Measurements from ENCODE around the gene CDK6. TPM values are rescaled to one million over a fixed set of nuclear protein-coding genes. Genes with fewer than 3 reads are reported as not detected.

CDK6 gene
- total and polyA plus RNA-seq, 2 experiments from 2014 or later = 7.4 to 23.7 TPM

GRCh38 chr7:92682903-92683539 is 153.4 kb downstream of the CDK6 start:
- no peaks in the 10 kb centered on the region for H4K20me1 ChIP-seq (replicated peaks; ENCODE audit: insufficient read depth)
- H2AFZ ChIP-seq = no peak overlapping the region
- no peaks in the 10 kb centered on the region for H3K79me2 ChIP-seq (replicated peaks; ENCODE audit: insufficient read depth)
- 0 out of 2 replicates have a peak, but pooled peaks cover 4% of the 10 kb centered on the region for H3K9me2 ChIP-seq (ENCODE audit: insufficient read depth)
- H3K27ac ChIP-seq (ENCODE audit: low read depth) = no peak overlapping the region
- no peak overlapping the region for H3K4me3 Mint-ChIP-seq
- H3K36me3 ChIP-seq (ENCODE audit: insufficient read depth) = no peaks in the 10 kb centered on the region
- DNase-seq (ENCODE audit: low spot score) = no peak
- H3K4me3 ChIP-seq = no peak overlapping the region
- no peak overlapping the region for H3K27ac Mint-ChIP-seq
- H3K9me3 Mint-ChIP-seq = no peaks in the 10 kb centered on the region
- no peaks in the 10 kb centered on the region for H3K36me3 Mint-ChIP-seq (ENCODE audit: low read depth)
- H3K4me2 ChIP-seq = peak overlapping the region; percentile 41
- peaks cover 8% of the 10 kb centered on the region for H3K27me3 Mint-ChIP-seq (ENCODE audit: insufficient read depth, low read depth, poor library complexity)
- peaks cover 27% of the 10 kb centered on the region for H3K4me1 ChIP-seq (ENCODE audit: insufficient read depth)
- peaks cover 25% of the 10 kb centered on the region for H3K27me3 ChIP-seq (ENCODE audit: insufficient read depth)
- ATAC-seq = no peak
- H3F3A ChIP-seq (replicated peaks; ENCODE audit: low read depth) = no peaks in the 10 kb centered on the region
- TF ChIP-seq JUNB (IDR thresholded peaks at IDR 0.05; ENCODE audit: unreplicated experiment) = no peak
- TF ChIP-seq ZNF462 (CRISPR knock-in tag; IDR thresholded peaks at IDR 0.05) = no peak
- TF ChIP-seq STAT1 (IDR thresholded peaks at IDR 0.05; ENCODE audit: unreplicated experiment) = no peak
- TF ChIP-seq EZH2phosphoT487 (IDR thresholded peaks at IDR 0.05; ENCODE audit: unreplicated experiment) = no peak
- TF ChIP-seq ZNF114 (CRISPR knock-in tag; IDR thresholded peaks at IDR 0.05) = no peak
- TF ChIP-seq ZNF331 (CRISPR knock-in tag; IDR thresholded peaks at IDR 0.05; ENCODE audit: low read depth) = no peak
- TF ChIP-seq ETS1 (IDR thresholded peaks at IDR 0.05) = no peak
- TF ChIP-seq REST (IDR thresholded peaks at IDR 0.05; ENCODE audit: unreplicated experiment) = no peak
- H3K4me1 Mint-ChIP-seq = peaks cover 38% of the 10 kb centered on the region
